Activated naive CD4-positive, alpha-beta T cell treated with anti-CD3 and anti-CD28 coated beads, Interleukin-2, amount 10 ng/mL, durations not matched to agents 7 days and 5 days (primary cell): ENCODE data around the gene SAP30L.

Experiments used
- CTCF ChIA-PET: fragments of 350-600 bp; sonication (Branson Sonifier 250); formaldehyde crosslinking; loops from one replicate; lab custom pipeline; 2021; ENCODE audit warnings: antibody characterized with exemption; lab: Charles Lee
- DNase-seq: peaks from one replicate; pipeline ENCODE4 v3.0.0-alpha.2; 2020
- H3K27ac Mint-ChIP-seq: one replicate; pipeline ENCODE4 v1.8.0; 2021; ENCODE audit warnings: mild to moderate bottlenecking, moderate library complexity, mixed read lengths
- H3K27me3 Mint-ChIP-seq: one replicate; pipeline ENCODE4 v1.8.0; 2021; ENCODE audit warnings: mild to moderate bottlenecking, mixed read lengths
- H3K36me3 Mint-ChIP-seq: one replicate; pipeline ENCODE4 v1.8.0; 2021; ENCODE audit warnings: mixed read lengths
- H3K4me1 Mint-ChIP-seq: one replicate; pipeline ENCODE4 v1.8.0; 2021; ENCODE audit warnings: mixed read lengths
- H3K4me3 Mint-ChIP-seq: one replicate; pipeline ENCODE4 v1.8.0; 2021; ENCODE audit warnings: mild to moderate bottlenecking, moderate library complexity, mixed read lengths
- H3K9me3 Mint-ChIP-seq: one replicate; pipeline ENCODE4 v1.8.0; 2021; ENCODE audit warnings: mixed read lengths

SAP30L gene

DNA sequence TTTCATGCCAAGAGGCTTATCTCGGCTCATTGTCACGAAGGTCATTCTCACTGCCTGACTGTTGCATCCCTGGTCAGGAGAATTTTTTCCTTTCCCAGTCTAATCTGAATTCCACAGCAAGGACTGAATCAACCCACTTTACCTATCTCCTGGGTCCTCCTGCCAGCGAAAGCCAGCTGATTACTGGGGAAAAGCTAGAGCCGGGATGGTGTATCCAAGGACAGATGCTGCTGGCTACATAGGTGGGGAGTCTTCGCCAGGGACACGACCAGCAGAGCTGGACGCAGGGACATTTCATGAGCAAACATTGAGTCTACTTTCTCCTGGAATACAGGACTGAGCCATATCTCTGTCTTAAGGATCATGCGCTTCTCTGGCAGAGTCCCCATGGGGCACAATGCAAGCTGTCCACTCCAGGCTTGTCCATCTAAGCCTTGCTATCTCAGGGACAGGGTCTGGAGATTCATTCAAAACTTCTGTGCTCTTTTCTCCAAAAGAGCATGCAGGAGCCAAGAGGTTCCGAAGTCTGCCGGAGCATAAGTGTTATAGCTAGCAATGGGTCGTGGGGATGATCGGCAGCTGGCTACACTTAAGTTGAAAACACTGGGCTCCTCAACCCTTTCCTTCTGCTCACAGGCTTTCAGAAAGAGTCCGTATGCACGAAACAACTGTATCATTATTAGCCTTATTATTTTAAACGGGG is 38.7 kb downstream of the SAP30L start:
- H3K9me3 Mint-ChIP-seq, result no peaks in the 10 kb centered on the region
- H3K4me1 Mint-ChIP-seq, result peaks cover under 1% of the 10 kb centered on the region
- H3K4me3 Mint-ChIP-seq, result no peak overlapping the region
- no peaks in the 10 kb centered on the region for H3K36me3 Mint-ChIP-seq
- CTCF ChIA-PET, result interaction anchor here (1.7 kb wide), 1 partner anchor 17 kb away, joined by 6 read pairs; no protein-coding TSS in a partner anchor
- no peak overlapping the region for H3K27ac Mint-ChIP-seq
- H3K27me3 Mint-ChIP-seq, result peaks cover 86% of the 10 kb centered on the region
- no peak for DNase-seq

DNA sequence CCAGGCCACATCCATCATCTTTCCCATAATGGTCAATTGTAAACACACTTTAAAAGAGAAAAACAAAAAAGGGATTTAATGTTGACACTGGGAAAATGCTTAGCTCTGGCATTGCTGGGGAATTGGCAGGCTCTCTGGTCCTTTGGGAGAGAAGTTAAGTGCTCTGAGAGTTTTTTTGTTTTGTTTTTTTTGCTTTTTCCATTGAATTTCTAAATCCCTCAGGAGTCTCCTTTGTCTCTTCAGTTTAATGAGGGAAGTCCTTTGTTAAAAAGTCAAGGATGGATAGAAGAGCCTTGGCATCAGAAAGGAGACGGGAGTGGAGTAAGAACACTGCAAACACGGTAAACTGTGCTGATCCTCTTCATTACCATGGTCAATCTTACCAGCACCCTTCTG is 39.3 kb downstream of the SAP30L start:
- Mint-ChIP-seq H3K4me3 (no peak overlapping the region), H3K27ac (no peak overlapping the region), H3K4me1 (no peaks in the 10 kb centered on the region), H3K27me3 (peaks cover 84% of the 10 kb centered on the region), H3K36me3 (no peaks in the 10 kb centered on the region), H3K9me3 (no peaks in the 10 kb centered on the region)
- DNase-seq, result no peak
- CTCF ChIA-PET, result interaction anchor here (1.7 kb wide), 1 partner anchor 18 kb away, joined by 6 read pairs; no protein-coding TSS in a partner anchor

DNA sequence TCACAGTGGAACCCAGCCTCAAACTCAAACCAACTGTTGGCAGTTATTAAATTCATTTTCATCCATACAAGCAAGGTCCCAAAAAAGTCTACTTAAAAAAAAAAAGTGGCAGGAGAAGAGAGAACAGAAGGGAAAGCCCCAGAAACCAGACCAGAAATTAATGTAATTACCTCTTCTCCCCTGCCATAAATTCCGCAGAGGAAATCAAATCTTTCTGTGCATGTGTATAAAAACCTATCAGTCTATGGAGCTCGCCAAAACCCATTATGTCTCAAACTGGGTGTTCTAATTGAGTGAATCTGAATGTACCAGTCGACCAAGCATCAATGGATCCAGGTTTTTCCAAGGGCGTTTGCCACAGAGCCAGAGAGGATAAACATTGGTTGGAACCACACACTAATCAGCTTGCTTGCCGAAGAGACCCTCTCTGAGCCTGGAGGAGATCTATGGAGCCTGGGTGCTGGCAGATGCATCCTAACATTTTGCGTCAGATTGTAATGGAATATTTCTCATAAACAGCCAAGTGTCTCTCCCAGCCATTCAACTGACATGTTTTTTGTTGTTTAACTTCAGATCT is 40.1 kb downstream of the SAP30L start:
- H3K4me1 Mint-ChIP-seq, result no peaks in the 10 kb centered on the region
- H3K27ac Mint-ChIP-seq, result no peak overlapping the region
- no peaks in the 10 kb centered on the region for H3K36me3 Mint-ChIP-seq
- peaks cover 82% of the 10 kb centered on the region for H3K27me3 Mint-ChIP-seq
- no peak overlapping the region for H3K4me3 Mint-ChIP-seq
- DNase-seq, result no peak
- H3K9me3 Mint-ChIP-seq, result no peaks in the 10 kb centered on the region
- CTCF ChIA-PET, result no interaction called here

DNA sequence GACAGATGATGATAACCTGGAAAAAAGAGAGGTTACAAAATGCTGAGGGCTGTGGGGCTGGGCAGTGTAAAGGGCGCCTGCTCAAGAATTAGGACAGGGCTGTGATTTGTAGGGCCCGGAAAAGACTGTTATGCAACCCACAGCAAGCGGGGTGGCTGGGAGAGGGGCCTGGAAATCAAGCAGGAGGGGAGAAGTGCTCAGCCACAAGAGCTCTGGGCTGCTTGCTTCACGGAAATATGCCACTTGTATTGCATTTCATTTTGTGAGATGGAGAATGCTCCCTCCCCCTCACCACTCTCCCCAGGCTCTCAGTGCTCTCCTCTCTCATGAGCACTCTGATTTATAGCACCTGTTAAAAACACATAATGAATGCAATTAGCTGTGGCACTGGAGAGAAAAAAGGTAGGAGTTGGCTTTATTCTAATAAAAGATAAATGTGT is 40.6 kb downstream of the SAP30L start:
- H3K9me3 Mint-ChIP-seq, result no peaks in the 10 kb centered on the region
- DNase-seq, result no peak
- H3K4me3 Mint-ChIP-seq, result no peak overlapping the region
- no peak overlapping the region for H3K27ac Mint-ChIP-seq
- no peaks in the 10 kb centered on the region for H3K36me3 Mint-ChIP-seq
- H3K4me1 Mint-ChIP-seq, result no peaks in the 10 kb centered on the region
- H3K27me3 Mint-ChIP-seq, result peaks cover 82% of the 10 kb centered on the region
- CTCF ChIA-PET, result no interaction called here

DNA sequence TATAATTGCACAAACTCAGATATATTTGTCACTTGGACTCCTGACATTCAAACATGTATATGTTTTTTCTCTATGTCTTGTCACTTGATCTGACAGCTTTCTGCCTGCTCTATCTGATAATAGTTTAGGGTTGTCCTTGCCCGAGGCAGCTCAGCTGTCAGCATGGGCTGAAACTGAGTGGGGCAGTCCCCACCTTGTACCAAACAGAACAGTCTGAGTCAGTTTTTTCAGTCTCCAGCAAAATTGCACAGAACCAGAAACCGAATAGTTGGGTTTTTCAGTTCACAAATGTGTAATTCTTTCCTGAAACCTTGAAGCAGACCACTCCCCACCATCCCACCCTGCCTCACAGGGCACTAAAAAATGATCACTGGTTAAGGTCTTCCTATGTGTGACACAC is 41.7 kb downstream of the SAP30L start:
- H3K4me3 Mint-ChIP-seq, result no peak overlapping the region
- CTCF ChIA-PET, result interaction anchor here (0.6 kb wide), 1 partner anchor 19 kb away, joined by 3 read pairs; no protein-coding TSS in a partner anchor
- no peak for DNase-seq
- H3K9me3 Mint-ChIP-seq, result no peaks in the 10 kb centered on the region
- no peaks in the 10 kb centered on the region for H3K4me1 Mint-ChIP-seq
- no peak overlapping the region for H3K27ac Mint-ChIP-seq
- peaks cover 82% of the 10 kb centered on the region for H3K27me3 Mint-ChIP-seq
- H3K36me3 Mint-ChIP-seq, result no peaks in the 10 kb centered on the region

DNA sequence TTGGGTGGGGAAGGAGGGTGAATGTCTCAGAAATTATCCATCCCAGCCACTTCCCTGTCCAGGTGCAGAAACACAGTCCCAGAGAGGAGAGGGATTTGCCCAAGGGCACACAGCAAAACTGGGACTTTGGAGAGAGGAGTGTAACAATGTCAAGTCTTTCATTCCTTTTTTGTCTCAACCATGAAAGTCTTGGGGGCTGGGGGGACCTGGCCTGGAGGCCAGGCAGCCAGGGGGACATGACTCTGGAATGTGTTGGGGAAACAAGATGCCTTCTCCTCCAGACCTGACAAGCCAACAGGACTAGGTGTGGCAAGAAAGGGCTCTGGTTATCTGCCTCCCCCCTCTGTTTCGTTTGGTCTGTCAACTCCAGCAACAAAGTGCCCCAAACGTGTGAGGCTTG is 46.1 kb downstream of the SAP30L start:
- Mint-ChIP-seq H3K27me3 (peaks cover 60% of the 10 kb centered on the region), H3K36me3 (no peaks in the 10 kb centered on the region), H3K9me3 (no peaks in the 10 kb centered on the region), H3K27ac (no peak overlapping the region), H3K4me1 (no peaks in the 10 kb centered on the region), H3K4me3 (no peak overlapping the region)
- CTCF ChIA-PET, result no interaction called here
- DNase-seq, result no peak

DNA sequence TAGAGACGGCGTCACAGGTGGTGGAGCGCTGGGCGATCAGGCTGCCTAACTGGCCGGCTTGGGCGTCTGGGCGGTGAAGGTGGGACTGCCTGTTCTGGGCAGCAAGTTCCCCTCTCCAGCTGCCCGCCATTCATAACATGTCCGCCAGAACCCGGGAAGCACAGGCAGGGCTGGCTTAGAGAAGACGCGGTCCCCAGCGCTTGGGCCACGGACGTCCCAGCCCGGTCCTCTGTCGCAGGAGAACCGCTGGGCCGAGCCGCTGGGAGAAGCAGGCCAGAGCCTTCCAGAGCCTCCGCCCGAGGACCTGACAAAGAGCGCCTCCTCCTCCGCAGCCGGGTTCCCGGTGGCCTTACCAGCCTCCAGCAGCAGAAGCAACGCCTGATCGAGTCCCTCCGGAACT is 47.5 kb downstream of the SAP30L start:
- Mint-ChIP-seq H3K9me3 (no peaks in the 10 kb centered on the region), H3K27ac (no peak overlapping the region), H3K4me1 (no peaks in the 10 kb centered on the region), H3K4me3 (no peak overlapping the region), H3K27me3 (peaks cover 55% of the 10 kb centered on the region), H3K36me3 (no peaks in the 10 kb centered on the region)
- CTCF ChIA-PET, result no interaction called here
- no peak for DNase-seq

DNA sequence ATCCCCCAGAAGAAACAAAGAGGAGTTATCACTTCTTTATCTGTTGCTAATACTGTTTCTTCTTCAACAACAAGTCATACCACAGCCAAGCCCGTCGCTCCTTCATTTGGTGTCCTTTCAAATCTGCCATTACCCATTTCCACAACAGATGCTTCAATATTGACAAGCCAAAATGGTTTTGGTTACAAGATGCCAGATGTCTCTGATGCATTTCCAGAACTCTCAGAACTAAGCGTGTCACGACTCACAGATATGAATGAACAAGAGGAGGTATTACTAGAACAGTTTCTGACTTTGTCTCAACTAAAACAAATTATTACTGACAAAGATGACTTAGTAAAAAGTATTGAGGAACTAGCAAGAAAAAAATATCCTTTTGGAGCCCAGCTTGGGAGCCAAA is 48.2 kb downstream of the SAP30L start:
- Mint-ChIP-seq H3K9me3 (no peaks in the 10 kb centered on the region), H3K36me3 (no peaks in the 10 kb centered on the region), H3K4me3 (no peak overlapping the region), H3K27me3 (peaks cover 62% of the 10 kb centered on the region), H3K27ac (no peak overlapping the region), H3K4me1 (no peaks in the 10 kb centered on the region)
- CTCF ChIA-PET, result interaction anchor here (0.7 kb wide), 1 partner anchor 108 kb away, joined by 3 read pairs; no protein-coding TSS in a partner anchor
- DNase-seq, result no peak

DNA sequence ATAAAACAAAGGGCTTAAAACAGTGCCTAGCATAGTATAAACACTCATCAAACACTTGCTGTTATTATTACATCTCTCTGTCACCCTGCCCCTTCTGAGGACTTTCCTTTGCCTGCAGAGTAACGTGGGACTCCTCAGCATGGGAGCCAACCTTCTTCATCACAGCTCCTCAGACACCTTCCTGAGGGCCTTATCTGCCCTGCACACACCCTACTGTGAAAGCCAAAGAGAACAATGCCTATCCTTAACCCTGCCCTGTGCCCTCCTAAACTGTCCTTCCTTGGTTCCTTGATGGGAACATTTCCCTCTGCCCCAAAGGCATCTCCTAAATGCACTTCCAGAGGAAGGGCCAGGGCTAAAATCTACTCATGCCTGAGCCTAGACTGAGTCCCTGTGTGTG is 52.8 kb downstream of the SAP30L start:
- Mint-ChIP-seq H3K9me3 (no peaks in the 10 kb centered on the region), H3K4me3 (no peak overlapping the region), H3K27me3 (peaks cover 63% of the 10 kb centered on the region), H3K27ac (no peak overlapping the region), H3K36me3 (no peaks in the 10 kb centered on the region), H3K4me1 (peaks cover 1% of the 10 kb centered on the region)
- CTCF ChIA-PET, result no interaction called here
- no peak for DNase-seq

DNA sequence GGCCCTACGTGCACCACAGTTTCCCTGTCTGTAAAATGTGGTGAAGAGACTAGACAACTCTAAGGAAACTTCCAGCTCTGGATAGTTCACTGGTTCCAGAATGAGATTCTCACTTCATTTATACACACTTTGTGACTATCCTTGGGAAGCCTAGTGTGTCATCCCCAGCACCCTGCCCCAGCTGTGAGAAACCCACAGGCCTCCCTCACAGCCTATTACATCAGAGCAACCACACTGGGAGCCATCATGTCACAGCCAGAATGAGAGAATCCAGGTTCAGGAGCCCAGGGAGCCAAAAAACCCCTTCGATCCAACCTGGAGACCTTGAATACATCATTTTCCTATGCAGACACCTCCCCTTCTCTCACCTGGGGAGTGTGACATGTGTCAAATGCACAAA is 53.2 kb downstream of the SAP30L start:
- Mint-ChIP-seq H3K36me3 (no peaks in the 10 kb centered on the region), H3K9me3 (no peaks in the 10 kb centered on the region), H3K27me3 (peaks cover 61% of the 10 kb centered on the region), H3K4me1 (peaks cover 3% of the 10 kb centered on the region), H3K27ac (no peak overlapping the region), H3K4me3 (no peak overlapping the region)
- no peak for DNase-seq
- CTCF ChIA-PET, result no interaction called here

DNA sequence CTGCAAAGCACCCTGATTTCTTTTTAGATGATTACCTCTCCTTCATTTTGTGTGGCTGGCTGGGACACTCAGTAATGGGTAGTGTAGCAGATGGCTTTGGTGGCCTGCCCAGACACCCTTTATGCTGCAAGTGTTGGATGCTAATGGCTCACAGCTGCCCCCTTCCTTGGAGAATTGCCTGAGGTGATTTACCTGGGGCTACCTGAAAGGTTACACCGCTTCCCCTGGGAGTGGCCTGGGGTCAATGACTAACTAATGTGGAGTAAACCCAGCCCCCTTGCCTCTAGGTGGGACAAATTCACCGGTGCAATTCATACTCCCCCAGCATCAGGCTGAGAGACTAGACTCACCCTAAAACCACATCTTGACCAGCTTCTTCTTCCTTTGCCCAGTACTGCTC is 55.8 kb downstream of the SAP30L start:
- no peak for DNase-seq
- Mint-ChIP-seq H3K36me3 (no peaks in the 10 kb centered on the region), H3K27me3 (peaks cover 60% of the 10 kb centered on the region), H3K4me3 (no peak overlapping the region), H3K9me3 (no peaks in the 10 kb centered on the region), H3K4me1 (peaks cover 3% of the 10 kb centered on the region), H3K27ac (no peak overlapping the region)
- CTCF ChIA-PET, result interaction anchor here (0.7 to 3.3 kb wide), 2 partner anchors 20 to 26 kb away, joined by 3 to 14 read pairs; no protein-coding TSS in a partner anchor

DNA sequence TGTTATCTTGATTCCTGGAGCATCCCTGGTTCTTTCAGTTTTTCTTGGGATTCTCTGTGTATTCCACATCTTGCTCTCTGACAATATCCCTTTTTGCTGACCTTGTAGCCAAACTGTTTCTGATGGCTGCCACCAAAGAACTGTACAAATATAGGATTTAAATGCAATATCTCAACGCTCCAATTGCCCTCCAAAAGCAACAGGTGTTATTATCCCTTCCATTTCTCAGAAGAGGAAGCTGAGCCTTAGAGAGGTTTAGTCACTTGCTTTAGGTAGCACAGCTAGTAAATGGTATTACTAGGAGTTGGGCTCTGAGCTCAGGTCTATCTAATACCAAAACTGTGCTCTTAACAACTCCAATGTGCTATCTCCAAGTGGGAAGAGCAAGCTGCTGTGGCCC is 56.4 kb downstream of the SAP30L start:
- Mint-ChIP-seq H3K36me3 (no peaks in the 10 kb centered on the region), H3K27me3 (peaks cover 63% of the 10 kb centered on the region), H3K4me1 (peaks cover 3% of the 10 kb centered on the region), H3K4me3 (no peak overlapping the region), H3K27ac (no peak overlapping the region), H3K9me3 (no peaks in the 10 kb centered on the region)
- no peak for DNase-seq
- CTCF ChIA-PET, result interaction anchor here (3.3 kb wide), 1 partner anchor 19 kb away, joined by 14 read pairs; no protein-coding TSS in a partner anchor

DNA sequence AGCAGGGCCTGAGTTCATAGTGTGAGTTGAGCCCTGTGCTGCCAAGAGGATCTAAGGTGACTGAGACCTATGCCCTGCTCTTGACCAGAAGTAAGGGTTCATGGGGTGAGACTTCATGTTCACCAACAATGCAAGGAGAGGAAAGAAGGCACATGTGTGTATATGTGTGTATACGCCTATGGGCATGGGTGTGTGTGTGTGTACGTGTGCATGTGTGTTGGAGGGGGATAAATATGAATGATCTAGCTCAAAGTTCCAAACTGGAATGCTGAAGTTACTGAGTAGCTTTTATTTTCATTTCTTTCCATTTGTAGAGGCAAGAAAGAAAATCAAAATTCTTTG is 57.9 kb downstream of the SAP30L start:
- no peak for DNase-seq
- Mint-ChIP-seq H3K4me3 (no peak overlapping the region), H3K36me3 (no peaks in the 10 kb centered on the region), H3K27me3 (peaks cover 57% of the 10 kb centered on the region), H3K9me3 (no peaks in the 10 kb centered on the region), H3K27ac (no peak overlapping the region), H3K4me1 (peaks cover 3% of the 10 kb centered on the region)
- CTCF ChIA-PET, result interaction anchor here (1.4 kb wide), 1 partner anchor 35 kb away, joined by 5 read pairs; no protein-coding TSS in a partner anchor

DNA sequence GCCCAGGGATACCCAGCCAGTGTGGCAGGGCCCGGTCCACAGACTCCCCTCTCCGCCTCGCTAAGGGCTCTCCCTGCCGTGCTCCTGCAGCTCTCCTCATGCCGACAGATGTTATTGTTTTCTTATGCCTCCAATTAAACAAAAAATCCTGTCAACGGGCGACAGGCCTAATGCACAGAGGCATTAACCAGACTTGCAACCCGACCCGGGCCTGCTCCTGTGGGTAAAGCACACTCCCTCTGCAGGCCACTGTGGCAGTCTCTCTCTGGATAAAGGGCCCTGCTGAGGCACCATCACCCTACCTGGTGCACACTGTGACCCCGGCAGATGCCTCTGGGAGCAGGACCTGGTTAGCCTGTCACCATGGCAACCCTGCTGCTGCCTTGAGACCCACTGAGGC is 59.8 kb downstream of the SAP30L start:
- no peak for DNase-seq
- CTCF ChIA-PET, result no interaction called here
- no peak overlapping the region for H3K4me3 Mint-ChIP-seq
- no peaks in the 10 kb centered on the region for H3K9me3 Mint-ChIP-seq
- H3K36me3 Mint-ChIP-seq, result no peaks in the 10 kb centered on the region
- peaks cover 49% of the 10 kb centered on the region for H3K27me3 Mint-ChIP-seq
- no peak overlapping the region for H3K27ac Mint-ChIP-seq
- H3K4me1 Mint-ChIP-seq, result peaks cover 3% of the 10 kb centered on the region
